ENCODE results near the gene KY.

Gene KY

DNA sequence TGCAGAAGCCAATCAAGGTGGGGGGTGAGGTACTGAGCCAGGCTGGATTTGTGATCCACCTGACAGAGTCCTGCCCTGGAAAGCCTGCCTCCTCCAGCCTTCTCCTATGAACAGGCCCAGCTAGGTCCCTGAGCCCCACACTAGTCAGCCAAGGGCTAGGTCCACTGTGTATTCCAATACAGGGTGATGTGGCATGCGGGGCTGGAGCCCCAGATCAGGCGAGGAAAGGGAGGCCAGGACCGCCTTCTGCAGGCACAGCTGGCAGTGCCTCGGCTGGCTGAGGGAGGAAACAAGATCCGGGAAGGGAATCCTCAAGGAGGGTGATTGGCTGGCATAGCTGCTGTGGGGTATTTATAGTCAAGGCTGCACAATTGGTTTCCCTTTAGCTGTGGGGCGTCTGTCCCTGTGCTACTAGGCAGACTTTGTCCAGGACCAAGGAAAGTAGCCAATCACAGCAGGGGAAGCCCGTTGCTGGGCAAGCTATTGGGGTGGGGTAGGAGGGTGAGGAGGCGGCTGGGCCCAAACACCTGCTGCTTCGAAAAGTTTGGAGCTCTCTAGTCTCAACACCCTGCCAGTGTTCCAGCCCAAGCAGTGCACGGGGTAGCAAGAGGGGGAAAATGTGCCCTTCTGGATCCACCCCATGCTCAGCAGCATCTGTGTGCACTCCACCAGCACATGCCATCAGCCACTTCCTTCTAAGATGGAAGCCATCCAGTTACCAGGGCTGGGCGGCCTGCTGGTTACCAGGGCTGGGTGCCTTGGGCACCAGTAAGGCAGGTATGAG, 5.9 kb downstream of the KY start:
- peak; percentile 30 for DNase-seq

DNA sequence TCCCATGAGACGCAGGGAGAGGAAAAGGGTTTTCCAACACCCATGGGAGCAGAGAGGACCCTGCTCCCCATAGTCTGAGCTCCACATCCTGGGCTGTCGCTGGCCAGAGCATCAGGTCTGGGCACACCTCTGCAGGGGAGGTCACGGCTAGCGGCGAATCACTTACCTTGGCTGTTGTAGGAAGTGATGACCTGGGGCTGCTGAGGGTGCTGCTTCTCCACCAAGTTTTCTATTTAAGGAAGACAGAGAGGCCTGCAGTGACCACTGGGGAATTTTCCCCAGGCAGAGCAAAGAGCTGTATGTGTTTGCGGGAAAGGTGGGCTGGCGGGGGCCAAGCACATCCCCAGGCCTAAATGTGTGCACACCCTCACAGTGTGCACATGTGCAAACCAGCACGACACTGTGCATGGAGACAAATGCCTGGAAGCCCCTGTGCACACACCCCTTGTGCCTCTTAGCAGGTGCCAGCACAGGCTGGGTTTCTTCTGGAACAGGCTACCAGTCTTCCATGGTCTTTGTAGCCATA, 7.6 kb downstream of the KY start:
- DNase-seq = no peak

DNA sequence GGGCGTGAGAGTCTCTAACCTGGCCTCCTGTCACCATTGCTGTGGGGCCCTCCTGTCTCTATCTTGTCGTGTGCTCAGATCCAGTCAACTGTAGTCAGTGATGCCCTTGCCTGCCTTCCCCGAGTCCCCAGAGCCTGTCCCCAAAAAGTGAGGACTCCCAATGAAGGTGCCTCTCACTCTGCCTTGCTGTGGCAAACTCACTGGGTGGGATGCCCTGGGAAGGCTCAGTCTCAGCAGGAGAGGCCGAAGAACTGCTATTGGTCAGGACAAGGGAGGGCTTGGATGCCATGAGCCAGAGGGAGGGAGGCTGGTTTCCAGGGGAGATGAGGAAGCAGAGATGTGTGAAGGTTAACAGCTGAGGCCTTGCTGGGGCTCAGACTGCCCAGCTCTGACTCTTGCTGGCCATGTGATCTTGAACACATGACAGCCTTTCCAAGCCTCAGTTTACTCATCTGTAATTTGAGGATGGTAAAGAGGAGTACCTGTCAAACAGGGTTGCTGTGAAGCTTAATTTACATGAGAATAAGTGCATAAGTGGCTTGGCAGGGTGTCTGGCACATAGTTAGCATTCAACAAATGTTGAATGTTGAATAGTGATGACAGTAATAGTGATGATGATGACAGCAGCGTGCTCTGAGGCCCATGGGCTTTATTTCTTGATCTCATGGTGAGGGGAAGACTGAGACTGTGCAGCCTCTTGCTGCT, 8.2 kb downstream of the KY start:
- no peak for DNase-seq

DNA sequence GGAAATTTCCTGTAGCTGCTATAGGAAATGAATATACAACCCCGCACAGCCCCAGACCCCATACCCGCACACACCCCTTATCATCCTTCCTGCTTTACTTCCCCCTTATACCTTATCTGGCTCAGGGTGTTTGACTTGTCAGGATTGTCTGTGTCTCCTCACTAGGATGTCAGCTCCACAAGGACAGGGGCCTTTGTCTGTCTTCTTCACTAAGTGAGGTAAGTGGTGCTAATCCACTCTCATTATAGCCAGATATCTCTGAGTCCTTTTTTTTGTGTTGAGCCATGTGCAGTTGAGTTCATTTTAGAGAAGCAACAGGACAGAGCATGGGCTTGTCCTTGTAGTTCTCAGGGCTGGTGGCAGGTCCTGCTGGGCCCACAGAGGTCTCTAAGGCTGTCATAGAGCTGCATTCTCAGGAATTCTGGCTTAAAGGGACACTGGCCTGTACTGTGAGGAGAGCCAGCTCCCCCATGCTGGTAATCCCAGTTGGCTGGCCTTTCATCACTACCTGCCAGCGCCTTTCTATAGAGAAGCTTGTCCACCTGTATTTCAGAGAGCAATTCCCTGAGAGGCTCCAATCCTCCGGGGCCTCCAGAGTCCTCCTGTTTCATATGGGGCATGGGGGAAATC, 9.0 kb downstream of the KY start:
- no peak for DNase-seq

DNA sequence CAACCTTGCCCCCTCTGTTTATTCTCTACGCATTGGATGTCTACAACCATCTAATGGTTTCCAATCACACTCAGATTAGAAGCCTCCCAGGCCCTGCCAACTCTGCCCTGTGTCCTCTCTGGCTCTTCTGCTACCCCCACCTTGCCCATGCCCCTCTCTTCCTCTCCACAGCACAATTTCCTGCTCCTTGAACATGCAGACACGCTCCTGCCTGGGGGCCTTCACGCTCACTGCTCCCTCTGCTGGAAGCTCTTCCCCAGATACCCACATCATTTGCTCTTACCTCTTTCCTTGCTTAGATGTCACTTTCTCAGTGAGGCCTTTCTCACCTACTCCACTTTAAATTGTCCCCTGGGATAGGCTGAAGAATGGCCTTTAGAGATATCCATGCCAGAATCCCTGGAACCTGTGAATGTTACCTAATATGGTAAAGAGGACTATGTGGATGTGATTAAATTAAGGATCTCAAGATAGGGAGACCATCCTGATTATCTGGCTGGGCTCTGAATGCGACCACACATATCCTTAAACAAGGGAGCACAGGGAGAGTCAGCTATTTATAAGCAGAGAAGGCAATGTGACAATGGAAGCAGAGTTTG, 9.9 kb downstream of the KY start:
- DNase-seq = no peak

DNA sequence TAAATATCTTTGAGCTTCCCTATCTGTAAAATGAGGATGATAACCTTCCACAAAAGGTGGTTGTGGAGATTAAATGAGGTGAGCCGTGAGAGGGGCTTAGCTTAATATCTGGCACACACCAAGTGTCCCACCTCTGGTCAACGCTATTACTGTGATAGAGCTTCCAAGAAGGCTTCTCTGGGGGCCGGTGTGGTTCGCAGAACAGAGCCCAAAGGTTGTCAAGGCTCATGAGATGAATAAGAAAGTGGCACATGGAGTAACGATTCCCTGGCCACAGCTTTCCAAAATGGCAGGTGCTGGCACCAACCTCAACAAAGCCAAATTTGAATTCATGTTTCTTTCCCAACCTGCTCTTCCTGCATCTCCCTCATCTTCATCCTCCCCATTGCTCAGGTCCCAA, 10.4 kb downstream of the KY start:
- no peak for DNase-seq

DNA sequence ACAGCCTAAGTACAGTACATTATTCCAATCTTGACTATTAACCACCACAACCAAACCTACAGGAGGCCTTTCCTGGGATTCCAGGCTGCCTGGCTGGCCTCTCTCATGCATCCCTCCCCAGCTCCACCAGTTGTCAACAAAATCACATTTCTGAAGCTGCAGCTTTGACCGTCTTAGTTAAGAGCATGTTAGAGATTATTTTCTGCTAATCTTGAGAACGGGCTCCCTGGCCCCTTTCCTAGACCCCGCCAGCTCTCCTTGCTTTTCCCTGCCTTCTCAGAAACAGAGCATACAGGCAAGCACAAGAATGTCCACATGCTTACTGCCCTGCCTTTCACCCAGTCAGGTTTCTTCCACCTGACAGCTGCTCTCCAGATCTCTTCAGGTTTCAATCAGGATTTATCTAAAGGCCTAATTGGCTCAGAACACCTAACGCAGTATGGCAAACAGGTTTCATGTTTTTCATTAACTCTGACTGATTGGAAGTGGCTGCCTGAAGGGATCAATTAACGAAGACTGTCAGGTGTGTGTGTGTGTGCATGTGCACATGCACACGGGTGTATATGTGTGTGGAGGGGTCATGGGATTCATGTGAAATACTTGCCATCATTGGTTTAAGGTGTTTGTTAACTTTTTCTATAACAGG, 12.3 kb downstream of the KY start:
- peak; percentile 8 for DNase-seq

DNA sequence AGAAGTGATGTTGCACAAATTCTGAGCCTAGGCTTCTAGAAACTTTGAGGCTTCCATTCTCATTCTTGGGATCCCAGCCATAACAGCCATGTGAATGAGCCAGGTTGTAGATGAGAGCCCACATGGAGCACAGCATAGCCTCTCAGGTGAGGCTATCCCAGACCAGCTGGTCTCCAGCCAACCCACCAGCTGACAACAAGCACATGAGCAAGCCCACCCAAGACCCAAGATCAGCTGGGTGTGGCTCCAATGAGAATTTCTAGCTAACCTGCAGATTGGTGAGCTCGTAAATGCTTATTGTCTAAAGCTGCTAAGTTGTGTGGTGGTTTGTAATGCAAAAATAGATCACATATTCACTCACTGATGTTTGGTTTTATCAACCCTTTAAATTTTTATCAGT, 14.4 kb downstream of the KY start:
- DNase-seq = no peak

DNA sequence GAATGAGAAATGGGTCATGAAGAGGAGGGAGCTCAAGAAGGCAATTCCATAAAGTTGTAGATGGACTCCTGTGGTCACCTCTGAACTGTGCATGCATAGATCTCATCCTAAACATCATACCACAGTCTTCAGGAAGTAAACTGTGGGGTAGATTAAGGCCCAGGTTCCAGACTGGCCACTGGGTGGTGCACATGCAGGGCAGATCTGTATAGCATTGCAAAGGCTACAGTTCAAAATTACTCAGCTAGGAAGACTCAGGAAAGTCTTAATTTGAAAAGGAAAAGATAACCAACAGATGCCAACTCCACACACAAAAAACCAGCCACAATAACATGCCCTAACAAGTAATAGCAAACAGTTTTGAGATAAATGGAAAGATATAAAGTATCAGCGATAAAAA, 20.3 kb downstream of the KY start:
- DNase-seq = no peak

DNA sequence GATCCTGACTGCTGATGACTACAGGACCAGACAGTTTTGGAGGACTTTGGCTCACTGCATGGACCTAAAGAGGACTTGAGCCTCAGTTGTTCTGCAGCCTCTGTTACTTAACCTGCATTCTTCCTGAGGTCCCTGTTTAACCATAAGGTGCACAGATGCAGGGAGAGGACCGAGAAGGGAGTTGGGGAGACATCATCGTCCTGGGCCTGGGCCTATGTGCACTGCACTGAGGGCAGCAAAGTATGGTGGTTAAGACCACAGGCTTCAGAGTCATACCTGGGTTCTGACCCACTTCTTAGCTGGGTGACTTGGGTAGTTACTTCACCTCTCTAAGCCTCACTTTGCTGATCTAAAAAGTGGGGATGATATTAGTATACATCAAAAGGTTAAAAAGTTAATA, 21.9 kb downstream of the KY start:
- no peak for DNase-seq

DNA sequence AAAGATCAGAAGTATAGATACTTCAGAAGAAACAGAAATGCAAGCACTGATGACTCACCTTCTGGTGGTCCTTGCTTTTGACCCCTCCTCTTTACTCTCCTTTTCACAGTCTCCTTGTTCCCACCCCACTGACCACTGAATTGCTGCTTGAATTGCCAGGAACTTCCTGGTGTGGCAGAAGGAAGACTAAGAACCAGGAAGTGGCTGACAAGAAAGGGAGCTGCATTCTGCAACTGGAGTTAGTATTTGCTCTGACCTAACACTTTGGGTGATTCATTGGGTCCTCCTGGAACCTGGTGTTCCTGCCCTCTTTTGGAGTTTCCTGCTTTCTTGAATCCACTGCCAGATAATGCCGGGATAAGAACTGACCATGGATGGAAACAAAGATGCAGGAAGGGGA, 23.0 kb downstream of the KY start:
- DNase-seq = no peak

DNA sequence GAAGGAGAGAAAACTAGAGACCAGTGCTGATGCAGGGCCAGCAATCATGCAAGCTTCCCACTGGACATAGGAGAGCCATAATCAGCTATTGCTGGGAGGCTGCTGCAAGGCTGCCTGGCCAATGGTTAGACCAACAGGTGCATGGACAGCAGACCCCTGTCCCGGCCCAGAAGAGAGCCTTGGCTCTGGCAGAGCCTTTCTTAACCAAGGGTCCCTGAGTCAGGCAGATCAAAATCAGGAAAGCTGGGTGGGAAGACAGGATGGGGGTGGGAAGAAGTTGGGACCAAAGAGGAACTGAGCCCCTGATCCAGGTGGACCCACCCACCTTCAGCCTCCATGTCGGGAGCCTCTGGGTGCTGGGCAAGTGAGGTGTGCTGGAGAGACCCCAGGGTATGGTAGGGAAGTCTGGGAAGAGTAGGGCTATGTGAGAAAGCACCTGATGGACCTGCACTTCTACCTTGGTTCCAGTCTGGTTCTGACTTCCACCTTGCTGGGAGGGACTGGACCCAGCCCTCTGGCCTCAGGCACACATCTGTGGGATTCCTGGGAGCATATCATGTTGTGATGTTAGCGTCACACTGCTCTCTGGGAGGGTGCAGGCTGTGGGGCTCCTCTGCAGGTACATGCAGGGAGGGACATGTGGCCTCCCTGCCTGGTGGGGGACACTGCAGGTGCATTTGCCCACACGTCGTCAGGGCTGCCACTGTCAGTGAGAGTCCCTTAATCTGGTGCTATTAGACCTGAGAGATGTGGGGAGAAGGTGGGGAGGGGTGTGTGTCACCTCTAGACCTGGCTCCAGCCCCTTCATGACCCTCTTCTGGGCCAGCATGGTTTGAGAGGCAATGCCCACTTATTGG, 24.7 kb downstream of the KY start:
- DNase-seq = no peak

DNA sequence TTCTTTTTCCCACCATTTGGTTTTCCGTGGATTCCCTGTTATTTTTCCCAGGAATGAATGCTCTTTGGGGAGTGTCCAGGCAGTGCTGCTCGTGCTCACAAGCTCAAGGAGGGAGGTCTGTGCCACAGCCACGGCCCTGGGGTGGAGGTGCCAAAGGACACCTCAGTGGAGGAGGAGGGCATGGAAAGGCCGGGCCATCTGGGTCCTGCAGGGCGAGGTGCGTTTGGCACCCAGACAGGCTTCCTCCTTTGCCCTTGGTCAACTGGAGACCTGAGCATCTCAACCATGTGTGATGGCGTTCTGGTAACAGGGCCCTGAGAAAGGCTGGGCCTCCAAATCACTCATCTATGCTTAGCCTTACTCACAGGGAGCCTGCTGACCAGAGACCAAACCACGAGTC, 25.4 kb downstream of the KY start:
- DNase-seq = no peak

DNA sequence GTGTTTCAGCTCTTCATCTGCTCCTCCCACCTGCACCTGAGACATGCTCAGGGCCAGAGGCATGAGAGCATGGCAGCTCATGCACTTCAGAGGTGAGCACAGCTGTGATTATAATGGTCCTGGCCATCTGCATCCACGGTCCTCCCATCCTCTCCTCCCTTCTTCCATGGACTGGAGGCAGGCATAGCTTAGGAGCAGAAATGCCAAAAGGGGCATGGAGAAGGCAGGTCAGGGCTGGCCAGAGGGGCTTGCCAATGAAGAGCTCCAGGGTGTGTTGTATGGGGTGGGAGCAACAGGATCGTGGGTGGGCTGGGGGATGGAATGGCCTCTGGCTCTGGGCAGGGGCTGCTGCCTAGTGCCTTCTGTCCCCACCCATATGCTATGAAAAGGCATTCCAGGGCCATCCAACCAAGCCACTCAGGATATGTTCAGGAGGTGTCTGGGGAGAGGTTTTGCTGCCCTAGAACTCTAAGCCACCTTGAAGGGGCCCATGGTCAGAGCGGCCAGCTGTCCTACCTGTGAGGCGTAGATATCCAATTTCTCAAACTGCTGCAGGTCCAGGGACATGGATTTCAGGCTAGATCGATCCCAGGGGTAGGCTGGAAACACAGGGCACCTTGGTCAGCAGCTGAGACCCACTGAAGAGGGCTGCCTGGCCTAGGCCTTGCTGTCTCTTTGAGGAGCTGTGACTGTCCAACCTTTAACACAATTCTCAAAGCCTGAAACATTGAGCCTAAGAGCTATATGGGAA, 26.1 kb downstream of the KY start:
- no peak for DNase-seq

DNA sequence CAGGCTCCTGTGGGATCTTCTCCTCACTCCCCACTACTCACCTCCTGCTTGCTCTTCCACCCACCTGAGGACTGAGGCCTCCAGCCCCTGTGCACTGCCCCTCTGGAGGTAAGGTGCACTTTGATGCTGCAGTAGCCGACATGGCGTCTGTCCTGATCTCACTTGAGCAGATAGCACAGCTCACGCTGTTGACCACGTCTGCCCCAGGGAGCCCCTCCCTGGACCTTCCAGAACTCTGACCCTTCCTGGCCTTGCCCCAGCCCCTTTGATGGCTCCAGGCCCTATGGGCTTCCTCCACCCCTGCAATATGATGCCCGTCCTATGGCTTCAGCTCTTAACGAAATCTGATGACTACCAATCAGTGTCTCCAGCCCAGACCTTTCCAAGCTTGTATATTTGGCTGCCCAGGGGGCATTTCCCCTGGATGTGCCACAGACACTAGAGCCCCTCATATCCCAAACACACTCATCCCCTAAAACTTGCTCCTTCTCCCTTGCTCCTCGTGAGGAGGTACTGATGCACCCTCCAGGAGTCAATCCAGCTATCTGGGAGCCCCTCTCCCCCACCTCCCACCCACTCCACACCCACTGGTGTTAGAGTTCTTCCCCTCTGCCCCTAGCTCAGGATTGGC, 27.1 kb downstream of the KY start:
- DNase-seq = no peak

DNA sequence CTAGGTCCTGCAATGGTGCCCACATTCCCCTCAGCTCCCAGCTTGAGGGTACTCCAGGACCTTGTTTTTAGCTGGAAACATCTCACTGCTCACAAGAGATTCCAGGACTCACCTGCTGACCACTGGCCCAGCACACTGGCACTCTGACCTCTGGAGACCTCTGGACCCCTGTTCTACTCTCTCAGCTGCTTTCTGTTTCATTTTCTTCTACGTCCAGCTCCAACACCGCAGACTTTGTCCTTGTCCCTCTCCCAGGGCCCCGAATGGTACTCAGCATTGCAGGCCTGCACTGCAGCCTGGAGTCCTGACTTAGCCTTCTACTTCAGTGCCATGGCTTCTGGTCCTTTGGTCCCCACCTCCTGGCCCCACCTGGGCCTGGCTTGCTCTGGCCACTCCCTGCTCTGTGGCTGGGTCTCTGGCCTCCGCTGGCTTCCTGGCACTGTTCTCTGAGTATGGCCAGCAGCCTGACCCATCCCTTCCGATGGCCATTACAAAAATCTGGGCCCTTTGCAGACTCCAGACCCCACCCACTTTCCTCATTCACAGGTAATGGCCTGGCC, 27.9 kb downstream of the KY start:
- no peak for DNase-seq

DNA sequence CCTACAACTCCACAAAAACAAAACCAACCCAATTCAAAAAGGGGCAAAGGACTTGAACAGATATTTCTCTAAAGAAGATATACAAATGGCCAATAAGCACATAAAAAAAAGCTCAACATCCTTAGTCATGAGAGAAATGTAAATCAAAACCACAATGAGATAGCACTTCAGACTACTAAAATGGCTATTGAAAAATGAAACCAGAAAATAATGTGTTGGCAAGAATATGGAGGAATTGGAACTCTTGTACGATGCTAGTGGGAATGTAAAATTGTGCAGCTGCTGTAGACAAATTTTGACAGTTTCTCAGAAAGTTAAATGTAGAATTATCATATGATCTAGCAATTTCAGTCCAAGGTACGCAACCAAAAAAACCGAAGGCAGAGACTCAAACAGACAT, 29.0 kb downstream of the KY start:
- no peak for DNase-seq

DNA sequence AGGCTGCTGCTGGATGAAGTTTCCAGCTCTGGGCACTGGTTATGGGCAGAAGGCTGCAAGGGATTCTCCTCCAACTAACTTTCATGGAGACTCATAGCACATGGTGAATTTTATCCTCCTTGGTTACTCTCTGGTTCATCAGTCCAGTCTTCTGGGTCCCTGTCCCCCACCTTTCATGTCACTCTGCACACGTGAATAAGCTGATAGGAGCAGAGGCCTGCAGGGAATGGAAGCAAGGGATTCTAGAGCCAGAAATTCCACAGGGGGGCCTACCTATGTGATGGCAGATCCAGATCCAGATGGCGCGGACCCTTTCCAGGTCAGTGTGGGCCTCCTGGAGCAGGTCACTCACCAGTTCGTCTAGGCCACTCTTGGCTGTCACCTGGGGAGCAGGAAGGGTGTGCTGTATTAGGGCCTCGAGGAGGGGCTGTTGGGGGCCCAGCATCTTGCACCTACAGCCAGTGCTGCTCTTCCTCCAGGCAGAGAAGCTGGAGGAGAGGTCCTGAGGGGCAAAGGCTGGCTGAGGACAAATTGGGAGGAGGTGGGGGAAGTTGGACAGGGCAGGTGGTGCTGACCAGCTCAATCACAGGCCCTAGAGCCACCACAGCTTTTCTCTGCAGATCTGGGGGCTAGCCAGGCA, 30.2 kb downstream of the KY start:
- no peak for DNase-seq

DNA sequence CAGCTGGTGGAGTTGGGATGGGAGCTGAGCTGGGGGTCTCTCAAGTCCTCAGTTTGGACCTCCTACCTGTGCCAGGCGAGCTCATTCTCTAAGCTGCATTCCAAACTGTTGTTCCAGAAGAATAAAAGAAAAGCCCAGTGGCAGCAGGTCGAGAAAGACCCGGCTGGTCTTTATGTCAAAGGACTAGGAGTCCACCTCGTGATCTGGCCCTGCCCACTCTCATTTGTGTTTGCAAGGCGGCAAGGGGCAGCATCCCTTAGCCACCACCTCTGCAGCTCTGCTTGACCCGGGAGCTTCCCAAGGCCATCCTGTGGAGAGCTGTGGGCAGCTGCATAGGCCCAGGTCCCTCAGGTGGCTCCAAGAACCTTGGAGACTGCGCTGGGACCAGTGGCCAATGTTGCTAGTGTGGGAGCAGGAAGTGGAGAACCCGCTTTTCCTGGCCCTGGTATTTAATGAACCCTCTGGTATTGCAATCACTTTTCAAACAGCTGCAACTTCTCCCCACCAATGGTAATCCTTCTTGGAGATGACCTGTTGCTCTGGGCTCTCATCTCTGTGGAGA, 30.9 kb downstream of the KY start:
- no peak for DNase-seq

DNA sequence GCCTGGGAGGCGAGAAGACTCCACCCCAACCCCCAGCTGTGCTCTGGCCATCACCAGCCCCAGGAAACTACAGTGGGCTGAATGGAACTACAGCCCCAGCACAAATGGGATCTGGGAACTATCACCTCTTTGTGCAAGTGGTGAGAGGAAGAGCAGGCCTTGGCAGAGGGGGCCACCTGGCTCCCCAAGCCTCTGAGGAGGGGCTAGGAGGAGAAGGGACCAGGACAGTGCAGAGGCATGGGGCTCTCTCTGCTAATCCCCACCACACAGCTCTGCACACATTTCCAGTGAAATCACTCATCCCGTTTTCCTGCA, 31.6 kb downstream of the KY start:
- no peak for DNase-seq
